RWPE2 (cell line): ENCODE data around the gene ZNF653.
A peak's percentile ranks its signal among the peaks of the same experiment; 100 is the strongest.

Experiments used
- ATAC-seq: fragments of 200-7000 bp; cut with Tn5 transposase; 3 replicates; pipeline ENCODE4 v1.9.1; 2021; ENCODE audit warnings: low read depth
- DNase-seq: peaks from one replicate; pipeline ENCODE4 v3.0.0-alpha.2; 2020; ENCODE audit warnings: low spot score
- H3K27ac ChIP-seq: fragments of 450-650 bp; 2 replicates; pipeline ENCODE4 v1.5.1; 2017; ENCODE audit warnings: mild to moderate bottlenecking; ENCODE audit not compliant: poor library complexity, severe bottlenecking
- H3K27me3 ChIP-seq: fragments of 250-450 bp; sonication (Bioruptor Pico); 2 replicates; pipeline ENCODE4 v1.5.1; 2021; ENCODE audit warnings: mild to moderate bottlenecking, moderate library complexity; ENCODE audit not compliant: insufficient read depth, poor library complexity, severe bottlenecking
- H3K36me3 ChIP-seq: fragments of 250-450 bp; sonication (Bioruptor Pico); 2 replicates; pipeline ENCODE4 v1.5.1; 2020; ENCODE audit warnings: low read depth, mild to moderate bottlenecking, moderate library complexity
- H3K4me1 ChIP-seq: fragments of 250-450 bp; sonication (Bioruptor Pico); 2 replicates; pipeline ENCODE4 v1.5.1; 2021; ENCODE audit warnings: mild to moderate bottlenecking, moderate library complexity; ENCODE audit not compliant: insufficient read depth, poor library complexity, severe bottlenecking
- H3K4me3 ChIP-seq: fragments of 250-450 bp; sonication (Bioruptor Pico); 2 replicates; pipeline ENCODE4 v1.5.1; 2021; ENCODE audit warnings: mild to moderate bottlenecking, moderate library complexity; ENCODE audit not compliant: severe bottlenecking
- H3K9me3 ChIP-seq: fragments of 250-450 bp; sonication (Bioruptor Pico); 2 replicates; pipeline ENCODE4 v1.5.1; 2021; ENCODE audit warnings: mild to moderate bottlenecking, moderate library complexity; ENCODE audit not compliant: severe bottlenecking
- CTCF ChIP-seq: fragments of 450-650 bp; IDR thresholded peaks from one replicate; pipeline ENCODE4 v1.5.1; 2017; ENCODE audit warnings: mild to moderate bottlenecking, moderate library complexity; ENCODE audit not compliant: poor library complexity, severe bottlenecking

The ZNF653 gene

DNA sequence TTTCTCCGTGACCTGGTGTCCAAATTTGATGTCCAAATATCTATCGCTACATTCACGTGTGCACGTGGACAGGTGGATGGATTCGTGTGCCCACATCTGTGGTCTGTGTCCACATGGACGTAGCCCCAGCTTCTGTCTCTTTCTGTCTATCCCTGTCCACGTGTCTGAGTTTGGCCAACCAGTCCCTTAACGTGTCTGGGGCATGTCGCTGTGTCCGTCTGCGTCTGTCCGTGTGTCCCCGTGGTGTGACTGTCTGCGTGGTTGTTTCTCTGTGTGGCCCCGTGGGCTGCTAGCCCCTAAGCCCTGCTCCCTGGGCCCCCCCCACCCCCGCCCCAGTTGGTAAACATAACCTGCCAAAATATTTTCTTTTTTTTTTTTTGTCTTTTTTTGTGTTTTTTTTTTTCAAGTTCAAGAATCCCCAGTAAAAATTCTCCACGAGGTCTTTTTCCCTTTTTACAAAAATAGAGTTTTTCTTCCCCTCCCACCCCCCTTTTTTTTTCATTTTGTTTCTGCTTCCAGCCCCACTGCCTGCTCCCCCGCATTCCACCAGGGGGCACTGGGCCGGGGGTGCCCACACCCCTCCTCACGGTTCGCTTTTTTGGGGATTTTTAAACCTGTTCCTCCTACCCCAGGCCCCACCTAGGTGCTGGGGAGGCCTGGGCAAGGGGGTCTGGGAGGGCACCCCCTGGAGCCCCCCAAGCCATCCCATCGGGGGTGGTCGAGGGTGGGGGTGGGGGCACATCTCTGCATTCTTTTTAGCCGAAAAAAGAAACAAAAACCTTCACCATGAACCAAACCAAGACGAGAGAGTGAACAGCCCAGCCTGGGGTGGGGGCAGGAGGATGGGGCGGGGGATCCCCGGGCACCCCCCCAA, 51.9 kb downstream of the ZNF653 start:
- Histone ChIP-seq H3K4me3 (no peak overlapping the region), H3K36me3 (peaks cover 9% of the 10 kb centered on the region; the same call in 1 of the 2 replicates), H3K9me3 (no peaks in the 10 kb centered on the region), H3K27ac (no peak overlapping the region), H3K27me3 (no peaks in the 10 kb centered on the region), H3K4me1 (no peaks in the 10 kb centered on the region)
- DNase-seq (no peak), ATAC-seq (no peak)
- TF ChIP-seq CTCF, result peak; percentile 41

- no peak overlapping the region for H3K27ac ChIP-seq
- no peak for DNase-seq
- no peaks in the 10 kb centered on the region for H3K4me1 ChIP-seq
- no peak for TF ChIP-seq CTCF
- no peak overlapping the region for H3K4me3 ChIP-seq
- no peaks in the 10 kb centered on the region for H3K27me3 ChIP-seq
- H3K9me3 ChIP-seq, result no peaks in the 10 kb centered on the region
- peaks cover 13% of the 10 kb centered on the region; the same call in 1 of the 2 replicates for H3K36me3 ChIP-seq
- ATAC-seq, result no peak
Observed at GRCh38 chr19:11452620-11453310, 52.9 kb downstream of the ZNF653 start.

DNA sequence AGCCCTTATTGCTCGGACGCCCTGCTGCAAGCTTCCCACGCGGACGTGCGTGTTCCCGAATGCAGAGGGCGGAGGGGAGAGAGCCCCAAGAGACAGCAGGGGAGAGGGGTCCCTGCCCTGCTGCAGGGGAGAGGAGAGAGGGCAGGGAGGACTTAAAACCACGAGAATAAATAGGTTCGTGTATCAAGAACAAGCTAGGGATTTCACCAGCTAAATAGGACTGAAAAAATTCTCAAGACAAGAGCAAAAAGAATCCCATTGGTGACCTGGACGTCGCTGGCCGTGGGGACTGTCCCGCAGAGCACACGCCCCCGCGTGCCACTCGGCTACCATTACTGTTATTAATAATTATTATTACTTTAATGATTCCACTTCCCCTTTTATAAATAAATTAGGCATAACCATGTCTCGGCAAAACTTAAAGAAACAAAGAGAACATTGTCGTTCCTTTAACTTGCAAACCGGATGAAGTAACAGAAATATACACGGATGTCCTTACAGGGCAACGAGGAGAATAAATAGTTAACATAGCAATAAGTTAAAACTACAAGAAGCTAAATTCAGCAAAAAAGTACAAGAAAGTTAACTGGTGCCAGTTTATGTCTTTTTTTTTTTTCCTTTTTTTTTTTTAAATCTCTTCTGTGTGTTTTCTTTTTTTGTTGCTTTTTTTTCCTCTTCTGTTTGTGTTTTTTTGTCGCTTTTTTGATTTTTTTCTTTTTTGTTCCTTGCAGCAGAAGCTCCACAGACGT, 53.6 kb downstream of the ZNF653 start:
- DNase-seq, result no peak
- no peak overlapping the region for H3K27ac ChIP-seq

DNA sequence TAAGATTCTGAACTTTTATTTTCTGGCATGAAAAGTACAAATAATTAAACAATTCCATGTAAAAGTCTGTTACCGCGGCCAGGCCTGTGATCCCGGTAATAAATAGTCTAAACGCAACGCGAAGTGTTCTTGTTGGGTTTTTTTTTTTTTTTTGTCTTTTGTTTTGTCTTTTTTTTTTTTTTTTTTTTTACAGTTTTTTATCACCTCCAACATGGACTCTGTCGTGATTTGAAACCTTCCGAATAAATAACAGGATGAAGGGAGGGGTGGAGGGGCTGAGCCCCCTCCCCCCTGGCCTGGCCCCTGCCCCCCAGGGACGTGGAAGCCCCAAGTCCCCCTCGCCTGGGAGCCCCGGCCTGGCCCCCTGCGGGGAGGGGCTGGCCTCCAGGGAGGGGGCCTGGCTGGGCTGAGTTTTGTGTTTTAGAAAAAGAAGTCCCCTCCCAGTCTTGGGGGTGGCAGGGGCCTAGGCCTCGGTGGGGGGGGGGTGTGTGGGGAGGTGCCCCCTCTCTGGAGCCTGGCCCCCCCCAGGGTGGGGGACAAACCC, 54.2 kb downstream of the ZNF653 start:
- Histone ChIP-seq H3K4me3 (no peak overlapping the region), H3K9me3 (no peaks in the 10 kb centered on the region), H3K4me1 (no peaks in the 10 kb centered on the region), H3K27ac (no peak overlapping the region), H3K36me3 (peaks cover 26% of the 10 kb centered on the region), H3K27me3 (no peaks in the 10 kb centered on the region)
- ATAC-seq (no peak), DNase-seq (no peak)
- no peak for TF ChIP-seq CTCF

More for the DNA sequence above, 53.6 kb downstream of the ZNF653 start:
- H3K27me3 ChIP-seq, result no peaks in the 10 kb centered on the region
- no peaks in the 10 kb centered on the region for H3K4me1 ChIP-seq
- no peak for ATAC-seq
- H3K4me3 ChIP-seq, result no peak overlapping the region
- H3K36me3 ChIP-seq, result peaks cover 20% of the 10 kb centered on the region
- TF ChIP-seq CTCF, result no peak
- H3K9me3 ChIP-seq, result no peaks in the 10 kb centered on the region
